ENCODE measurements around the gene PPHLN1.

PPHLN1 gene

DNA sequence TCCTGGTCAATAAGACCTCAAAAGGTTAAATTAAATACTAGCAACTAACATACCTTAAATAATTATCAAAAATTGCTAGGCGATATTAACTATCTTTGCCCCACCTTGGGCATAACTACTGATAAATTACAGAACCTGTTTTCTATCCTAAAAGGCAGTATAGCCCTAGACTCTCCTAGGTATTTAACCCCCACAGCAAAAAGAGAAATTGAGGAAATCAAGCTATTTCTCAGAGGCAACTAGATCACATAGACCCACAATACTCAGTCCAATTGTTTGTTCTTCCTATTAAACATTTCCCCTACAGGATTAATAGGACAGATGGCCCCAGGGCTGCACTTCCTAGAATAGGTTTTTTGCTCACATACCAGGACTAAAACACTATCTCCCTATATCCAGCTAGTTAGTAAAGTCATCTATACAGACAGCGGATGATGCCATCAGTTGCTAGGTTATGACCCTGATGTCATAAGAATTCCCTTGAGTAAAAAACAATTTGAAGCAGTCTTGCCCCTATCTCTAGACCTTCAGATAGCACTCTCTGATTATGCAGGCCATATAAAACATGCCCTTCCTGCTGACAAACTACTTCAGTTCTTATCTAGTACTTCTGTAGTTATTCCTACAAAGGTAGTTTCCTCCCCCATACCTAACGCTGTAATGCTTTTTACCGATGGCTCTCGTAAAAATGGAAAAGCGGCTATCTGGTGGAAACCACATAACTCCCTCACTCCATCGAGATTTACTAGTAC, 118.4 kb downstream of the PPHLN1 start:
- DNase-seq, result no peak

DNA sequence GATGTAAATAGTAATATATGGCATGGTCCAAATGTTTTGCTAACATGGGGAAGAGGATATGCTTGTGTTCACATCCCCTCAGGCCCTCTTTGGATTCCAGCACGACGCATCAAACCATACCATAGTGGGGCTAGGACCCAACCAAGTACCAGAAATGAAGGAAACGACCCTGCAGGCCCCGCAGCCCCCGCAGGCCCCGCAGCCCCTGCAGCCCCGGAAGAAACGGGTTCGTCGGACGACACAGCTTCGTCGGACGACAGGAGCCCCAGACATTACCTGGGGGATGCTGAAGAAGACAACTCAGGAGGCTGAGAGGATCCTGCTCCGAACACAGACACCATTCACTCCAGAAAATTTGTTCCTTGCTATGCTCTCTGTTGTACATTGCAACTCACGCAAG, 119.9 kb downstream of the PPHLN1 start:
- no peak for DNase-seq

DNA sequence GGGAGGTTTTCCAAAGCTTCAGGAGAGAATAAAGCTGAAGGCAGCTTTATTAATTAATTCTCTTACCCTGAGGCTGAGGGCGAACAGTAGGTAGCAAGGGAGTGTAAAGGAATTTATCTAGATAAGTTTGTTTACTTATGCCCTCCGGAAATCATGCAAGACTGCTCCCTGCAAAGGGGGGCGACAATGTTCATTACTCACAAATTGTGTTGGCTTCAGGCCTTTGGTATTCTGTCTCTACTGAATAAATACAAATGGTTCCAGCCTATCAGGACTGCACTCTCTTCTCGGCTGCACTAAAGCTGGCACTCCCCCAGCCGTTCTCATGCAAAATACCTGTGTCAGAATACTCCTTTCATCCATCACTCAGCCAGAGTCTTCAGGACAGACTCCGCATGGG, 120.8 kb downstream of the PPHLN1 start:
- no peak for DNase-seq

DNA sequence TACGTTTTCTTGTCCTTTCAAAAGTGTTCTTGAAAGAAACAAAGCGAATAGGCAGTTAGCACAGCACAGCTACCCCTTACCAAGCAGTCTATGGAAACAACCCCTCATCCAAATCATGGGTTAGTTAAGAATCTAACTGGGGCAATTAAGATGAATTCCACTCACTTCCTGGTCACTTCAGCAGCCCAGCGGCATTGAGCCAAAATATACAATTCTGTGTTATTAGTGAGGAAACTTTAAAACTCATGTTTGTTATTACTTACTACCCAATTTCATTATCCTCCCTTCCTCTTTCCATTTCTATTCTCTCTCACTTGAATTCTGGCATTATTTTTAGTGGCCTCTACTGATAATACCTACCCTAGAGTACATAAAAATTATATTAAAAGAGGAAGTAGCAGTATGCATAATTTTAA, 121.4 kb downstream of the PPHLN1 start:
- no peak for DNase-seq

DNA sequence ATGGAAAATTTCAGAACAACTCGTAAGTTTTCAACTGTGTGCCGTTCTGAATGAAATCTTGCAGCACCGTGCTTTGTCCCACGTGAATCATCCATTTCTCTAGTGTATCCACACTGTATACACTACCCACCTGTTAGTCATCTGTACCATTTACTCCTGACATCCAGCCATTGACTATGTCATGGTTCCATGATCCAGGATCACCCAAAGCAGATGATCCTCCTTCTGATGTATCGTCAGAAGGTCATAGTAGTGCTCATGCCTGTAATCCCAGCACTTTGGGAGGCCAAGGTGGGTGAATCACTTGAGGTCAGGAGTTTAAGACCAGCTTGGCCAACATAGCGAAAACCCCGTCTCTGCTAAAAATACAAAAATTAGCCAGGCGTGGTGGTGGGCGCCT, 122.9 kb downstream of the PPHLN1 start:
- DNase-seq, result no peak

DNA sequence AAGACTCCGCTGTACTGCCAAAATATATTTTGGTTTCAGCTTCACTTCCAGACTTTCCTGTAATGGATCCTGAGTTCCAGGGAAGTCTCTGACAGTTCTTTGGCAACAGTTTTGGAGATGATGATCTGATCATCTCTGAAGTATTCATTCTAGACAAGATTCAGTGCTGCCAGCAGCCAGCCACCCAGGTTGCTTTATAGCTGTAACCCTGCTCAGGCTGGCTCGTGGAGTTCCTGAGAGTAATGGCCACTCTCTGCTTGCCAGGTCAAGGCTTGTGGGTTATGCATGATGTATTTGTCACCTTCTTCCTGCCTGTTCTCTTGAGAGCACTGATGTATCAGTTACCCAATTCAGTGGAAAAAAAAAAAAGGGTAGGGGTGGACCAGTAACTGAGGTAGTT, 124.3 kb downstream of the PPHLN1 start:
- DNase-seq, result no peak

DNA sequence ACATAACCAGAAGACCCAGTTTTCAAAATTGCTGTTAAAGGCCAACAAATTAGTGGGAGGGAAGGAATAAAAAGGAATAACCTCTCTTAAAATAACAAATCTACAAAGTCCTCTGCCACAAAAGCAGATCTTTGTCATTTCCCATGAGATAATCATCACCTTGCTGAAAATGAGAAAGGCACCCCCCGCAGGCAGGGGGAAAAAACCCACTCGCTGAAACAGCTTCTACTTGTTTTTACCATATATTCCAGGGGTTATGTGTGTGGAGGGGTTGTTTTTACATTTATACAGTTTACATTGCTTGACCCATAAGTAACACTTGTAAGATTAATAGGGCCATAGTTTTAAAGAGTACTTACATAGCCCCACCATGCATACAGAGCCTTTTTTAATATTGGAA, 132.6 kb downstream of the PPHLN1 start:
- no peak for DNase-seq

DNA sequence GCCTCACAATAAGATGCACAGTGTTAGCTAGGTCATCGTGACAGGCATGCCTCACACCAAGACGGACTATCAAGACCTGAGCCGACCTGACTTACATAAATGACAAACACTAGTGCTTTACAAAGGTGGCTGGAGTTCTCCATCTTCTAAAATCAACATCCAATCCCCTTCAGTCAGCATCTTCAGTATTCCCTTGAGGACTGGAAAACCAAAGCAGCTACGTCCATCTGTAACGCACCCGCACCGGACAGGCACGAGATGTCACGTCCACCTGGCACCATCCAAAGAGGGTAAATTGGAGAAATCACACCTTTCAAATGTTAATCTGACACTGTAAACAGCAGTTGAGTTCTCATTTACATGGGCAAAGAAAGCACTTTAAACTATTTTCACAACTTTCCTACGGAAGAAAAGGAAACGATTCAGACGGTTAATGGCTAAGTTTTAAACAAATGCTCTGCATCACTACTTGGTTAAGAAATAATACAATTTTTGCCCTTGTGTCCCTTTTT, 133.4 kb downstream of the PPHLN1 start:
- no peak for DNase-seq

DNA sequence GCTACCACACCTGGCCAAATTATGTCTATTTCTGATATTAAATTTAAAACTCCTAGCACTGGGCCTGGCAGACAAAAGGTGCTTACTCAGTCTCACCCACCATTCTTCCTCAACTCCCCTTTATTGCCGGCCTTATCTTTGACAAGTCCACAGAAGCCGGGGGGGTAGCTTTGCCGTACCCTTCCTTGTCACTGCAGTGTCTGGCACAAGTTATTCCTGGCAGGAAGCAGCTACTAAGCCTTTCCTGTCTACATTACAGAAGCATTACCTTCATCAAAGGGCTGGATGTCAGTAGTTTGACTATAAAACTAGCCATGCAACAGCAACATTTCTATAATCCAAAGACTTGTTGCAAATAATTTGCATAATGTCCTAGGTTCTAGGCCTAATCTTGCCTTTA, 136.5 kb downstream of the PPHLN1 start:
- no peak for DNase-seq

DNA sequence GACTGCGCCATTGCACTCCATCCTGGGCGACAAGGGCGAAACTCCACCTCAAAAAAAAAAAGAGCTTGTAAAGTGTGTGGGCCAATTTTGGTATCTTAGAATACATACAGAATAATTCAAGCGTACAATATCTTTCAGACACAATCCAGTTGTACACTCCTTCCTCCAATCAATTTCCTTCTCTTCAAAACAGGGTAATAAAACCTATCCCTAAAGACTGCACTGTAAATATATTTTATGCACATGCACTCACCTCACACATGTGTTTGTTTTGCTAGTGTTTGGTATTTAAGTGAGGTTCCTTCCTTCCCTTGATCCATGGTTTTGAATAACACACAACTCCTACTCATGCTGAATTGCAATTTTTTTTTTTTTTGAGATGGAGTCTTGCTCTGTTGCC, 137.7 kb downstream of the PPHLN1 start:
- no peak for DNase-seq

DNA sequence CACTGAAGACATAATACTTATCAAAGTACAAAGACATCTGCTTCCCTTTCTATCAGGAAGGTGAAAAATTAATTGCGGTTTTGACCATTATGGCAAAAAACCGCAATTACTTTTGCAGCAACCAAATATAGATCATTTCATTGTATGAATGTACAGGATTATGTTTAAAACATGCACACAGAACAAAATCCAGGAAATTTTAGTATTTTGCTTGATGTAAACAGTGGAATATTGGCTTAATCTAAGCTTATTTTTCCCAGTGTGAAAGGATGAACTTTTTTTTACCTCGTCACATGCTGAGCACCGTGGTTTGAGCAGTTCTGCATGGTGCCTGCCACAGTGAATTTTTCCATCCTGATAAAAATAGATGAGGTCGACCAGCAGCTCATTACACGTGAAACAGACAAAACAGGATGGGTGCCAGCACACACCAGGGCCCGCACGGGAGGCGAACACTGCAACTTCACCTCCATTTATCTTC, 142.4 kb downstream of the PPHLN1 start:
- DNase-seq, result no peak

DNA sequence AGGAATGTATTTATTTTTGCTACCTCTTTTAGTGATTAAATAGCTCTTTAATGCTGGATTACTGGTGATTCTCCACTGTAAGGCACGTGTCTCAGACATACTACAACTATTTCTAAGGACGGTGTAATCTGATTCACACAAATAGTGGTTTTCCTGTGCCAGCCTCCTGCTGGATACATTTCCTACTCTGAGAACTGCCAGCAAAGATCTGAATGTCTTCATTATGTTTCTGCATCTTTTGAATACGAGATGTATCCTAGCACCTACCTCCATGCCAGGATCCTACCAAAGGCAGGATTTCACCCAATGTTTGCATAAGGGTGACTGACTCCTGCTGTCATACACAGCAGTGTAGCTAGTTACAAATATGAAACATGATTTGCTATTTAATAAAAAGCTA, 143.0 kb downstream of the PPHLN1 start:
- DNase-seq, result no peak

DNA sequence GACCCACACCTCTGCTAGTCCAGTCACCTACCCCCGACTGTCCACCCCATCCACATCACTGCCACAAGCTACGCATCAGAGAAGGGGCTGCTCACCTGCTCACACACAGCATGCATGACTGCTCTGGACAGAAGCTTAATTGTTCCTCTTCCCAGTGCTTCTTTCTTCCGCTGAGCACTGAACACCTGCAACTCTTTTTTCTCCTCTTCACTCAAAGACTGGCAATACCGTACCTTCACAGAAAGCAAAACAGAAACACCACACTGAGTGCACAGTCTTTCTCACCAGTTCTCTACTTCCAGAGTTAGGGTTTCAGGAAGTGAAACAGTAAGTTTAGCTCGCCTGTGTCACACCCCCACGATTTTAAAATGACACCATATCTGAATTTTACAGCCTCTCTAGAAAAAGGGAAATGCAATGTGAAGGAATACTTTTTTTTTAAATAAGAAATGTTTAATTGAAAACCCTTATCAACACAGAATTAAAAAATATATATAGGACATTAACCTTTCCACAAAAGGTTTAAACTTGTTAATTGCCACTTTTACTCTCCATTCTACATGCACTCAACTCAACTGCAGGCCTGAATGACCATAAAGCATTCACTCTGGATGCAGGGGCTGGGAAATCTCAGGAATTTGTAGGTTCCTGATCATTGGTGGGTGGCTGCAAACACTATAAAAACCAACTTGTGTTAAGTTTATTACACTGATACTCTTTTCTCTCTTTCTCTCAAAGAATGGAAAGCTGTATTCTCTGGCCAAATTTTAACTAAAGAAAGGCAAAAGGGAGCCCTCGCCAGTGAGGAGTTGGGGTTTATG, 143.6 kb downstream of the PPHLN1 start:
- no peak for DNase-seq

DNA sequence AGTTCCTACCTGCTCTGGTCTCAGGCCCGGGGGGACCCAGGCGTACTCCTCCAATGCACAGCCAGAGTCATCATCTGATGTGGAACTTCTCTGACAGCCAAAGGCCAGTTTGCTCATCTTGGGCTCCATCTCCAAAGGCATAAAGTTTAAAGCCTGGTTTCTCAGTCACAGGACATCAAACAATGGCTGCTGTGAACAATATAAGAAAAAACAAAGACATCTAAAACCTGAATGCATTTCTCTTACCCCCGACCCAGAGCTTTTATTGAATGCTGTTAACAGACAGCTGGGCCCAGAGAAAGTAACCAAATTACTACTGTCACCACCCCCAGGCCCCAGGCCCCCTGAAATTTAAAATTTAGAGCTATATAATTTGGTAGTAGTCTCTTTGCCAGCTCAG, 146.4 kb downstream of the PPHLN1 start:
- no peak for DNase-seq

DNA sequence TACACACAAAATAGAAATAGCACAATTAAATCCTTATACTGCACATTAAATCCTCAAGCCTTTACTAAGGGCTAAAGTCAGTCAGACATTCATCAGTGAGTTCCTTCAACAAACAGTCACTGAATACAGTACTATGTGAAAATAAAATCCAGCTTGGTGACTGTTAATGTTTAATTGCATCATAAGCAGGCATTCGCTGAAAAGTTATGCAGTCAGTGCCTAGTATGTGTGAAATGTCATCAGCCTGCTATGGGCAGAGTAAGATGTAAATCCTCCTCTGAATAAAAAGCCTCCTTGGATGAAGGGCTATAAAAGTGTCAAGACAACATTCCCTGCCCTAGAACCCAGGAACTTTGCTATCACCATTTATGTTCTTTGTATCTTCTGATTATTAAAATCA, 147.2 kb downstream of the PPHLN1 start:
- no peak for DNase-seq

DNA sequence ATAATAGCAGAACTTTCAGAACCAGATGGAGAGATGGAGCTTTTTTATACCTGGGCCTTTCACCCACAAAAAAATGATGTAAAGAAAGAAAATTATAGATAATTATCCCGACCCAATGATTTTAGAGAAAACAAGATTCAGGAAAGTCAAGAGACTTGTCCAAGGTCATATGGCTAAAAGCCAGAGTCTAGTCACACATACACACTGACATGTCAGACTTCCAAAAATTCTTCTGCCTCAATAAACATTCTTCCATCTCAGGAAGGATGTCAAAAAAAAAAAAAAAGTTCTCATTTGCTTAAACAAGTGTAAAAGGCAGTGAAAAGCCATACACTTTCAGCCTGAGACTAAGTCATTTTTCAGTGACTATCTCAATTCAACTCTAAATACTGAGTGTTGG, 147.6 kb downstream of the PPHLN1 start:
- DNase-seq, result peak; percentile 18

DNA sequence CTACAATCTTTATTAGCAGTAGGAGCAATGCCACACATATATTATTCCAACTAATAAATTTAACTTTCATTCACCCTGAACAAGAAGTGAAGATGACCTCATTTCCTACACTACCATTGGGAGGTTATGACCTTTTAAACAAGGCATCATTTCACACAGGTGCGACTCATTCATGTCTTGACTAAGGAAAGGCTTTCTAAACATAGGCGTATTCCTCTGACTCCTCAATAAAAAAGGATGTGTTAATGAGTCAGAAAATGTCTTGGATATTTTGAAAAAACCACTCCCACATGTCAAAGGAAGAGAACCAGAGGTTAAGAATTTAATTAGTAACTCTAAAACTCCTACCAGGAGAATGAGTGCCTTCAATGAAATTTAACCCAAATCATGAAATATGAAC, 148.4 kb downstream of the PPHLN1 start:
- DNase-seq, result no peak

DNA sequence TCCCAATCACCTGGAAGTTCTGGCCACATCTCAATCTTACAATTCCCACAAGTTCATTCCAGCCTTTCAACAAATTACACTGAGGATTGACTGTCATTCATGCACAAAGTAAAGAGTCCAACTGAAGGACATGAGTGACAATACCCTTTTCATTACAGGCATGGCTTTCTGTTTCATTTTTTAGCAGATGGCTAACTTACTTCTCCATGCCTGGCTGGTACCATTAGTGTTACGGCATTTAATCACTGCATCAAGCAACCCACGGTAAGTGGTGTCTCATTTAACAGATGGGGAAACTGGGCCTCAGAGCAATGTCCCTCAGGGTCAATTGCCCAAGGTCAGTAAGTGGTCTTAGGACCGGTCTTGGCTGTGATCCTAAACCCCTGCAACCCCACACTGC, 149.1 kb downstream of the PPHLN1 start:
- no peak for DNase-seq

DNA sequence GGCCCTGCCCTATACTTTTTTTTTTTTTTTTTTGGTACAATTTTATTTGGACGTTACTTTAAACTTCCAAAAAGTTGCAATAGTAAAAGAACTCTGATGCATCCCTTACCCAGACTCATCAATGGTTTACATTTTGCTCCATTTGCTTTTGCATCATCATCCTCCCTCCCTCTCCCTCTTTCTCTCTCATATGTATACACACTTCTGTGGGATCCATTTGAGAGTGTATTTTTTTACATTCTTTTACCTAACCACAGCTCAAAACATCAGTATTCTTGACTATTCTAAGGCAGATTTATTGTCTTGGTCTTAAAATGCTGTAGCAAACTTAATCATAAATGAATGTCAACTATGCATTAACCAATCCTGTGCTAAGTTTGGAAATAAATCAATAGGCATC, 152.0 kb downstream of the PPHLN1 start:
- no peak for DNase-seq

DNA sequence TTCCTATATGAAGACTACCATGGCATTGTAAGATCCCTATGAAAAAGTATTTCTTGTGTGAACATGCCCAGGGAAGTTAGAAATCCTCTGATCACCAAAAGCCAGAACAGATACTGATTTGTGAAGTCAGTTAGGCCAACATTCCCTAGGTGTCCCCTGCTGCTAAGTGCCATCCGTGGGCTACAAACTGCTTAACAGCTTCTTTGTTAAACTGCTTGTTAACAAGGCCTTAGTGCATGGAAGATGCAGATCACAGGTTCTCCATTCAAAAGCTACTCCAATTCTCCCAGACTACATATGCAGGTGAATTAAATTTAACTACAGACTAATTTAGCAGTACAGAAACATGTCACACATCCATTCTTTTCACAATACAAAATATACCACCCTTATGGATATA, 155.4 kb downstream of the PPHLN1 start:
- DNase-seq, result no peak

DNA sequence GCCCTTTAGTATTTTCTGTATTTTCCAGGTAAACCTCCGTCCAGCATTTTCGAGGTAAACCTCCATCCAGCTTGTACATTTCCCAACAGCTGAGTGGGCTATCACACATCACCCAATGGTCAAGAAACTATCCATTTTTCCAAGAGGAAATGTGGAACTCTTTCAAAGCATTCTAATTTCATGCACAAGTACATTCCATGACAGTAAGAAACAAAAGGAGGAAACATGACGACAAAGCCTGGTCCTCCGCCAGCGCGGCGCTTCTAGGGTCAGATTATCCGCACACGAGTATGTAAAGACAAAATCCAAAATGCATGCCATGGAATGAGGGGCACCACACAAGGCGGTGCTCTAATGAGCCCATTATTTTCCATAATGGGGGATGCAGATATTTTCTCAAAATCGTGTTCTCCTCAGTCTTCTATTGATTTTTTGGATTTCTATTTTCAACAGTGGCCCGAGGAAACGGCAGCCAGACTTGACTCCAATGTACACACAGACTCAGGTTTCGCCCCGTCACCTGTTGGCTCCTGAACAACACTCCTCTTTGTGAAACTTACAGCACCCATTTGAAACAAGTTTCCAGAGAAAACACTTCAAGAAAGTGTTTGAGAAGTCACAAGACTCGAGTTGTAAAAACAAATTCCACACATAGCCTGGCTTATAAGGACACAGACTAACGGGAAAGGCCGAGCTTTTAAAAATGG, 156.2 kb downstream of the PPHLN1 start:
- no peak for DNase-seq

DNA sequence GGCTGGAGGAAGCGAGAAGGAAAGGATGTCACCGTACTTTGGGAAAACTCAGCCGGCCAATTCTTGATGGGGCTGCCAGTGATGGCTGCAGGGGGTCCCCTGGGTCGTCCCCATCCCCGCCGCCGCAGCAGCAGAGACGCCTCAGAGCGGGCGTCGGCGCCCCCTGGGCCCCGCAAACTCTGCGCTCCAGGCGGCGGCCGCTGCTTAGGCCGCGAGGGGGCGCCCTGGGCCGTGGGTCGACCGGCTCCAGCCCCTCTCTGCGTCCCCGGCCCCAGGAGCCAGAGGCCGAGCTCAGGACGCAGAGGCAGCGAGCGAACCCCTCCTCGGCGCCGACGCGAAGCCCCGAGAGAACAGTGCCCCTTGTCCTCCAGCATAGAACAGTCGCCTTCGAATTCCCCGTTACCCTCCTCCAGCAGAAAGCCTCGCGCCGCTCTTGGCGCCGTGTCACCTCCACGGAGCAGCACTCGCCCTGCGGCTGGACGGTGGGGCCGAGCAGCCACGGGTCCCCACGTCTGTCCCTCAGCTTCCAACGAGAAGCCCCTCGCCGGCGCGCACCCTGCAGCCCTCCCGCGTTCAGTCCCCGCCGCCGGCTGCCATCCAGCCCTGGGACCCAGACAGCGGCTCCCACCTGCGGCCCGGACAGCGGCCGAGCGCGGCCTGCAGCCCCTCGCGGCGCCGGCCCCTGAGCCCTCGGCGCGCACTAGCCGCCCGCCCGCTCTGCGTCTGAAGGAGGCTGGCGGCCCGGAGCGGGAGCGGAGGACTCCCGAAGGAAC, 157.0 kb downstream of the PPHLN1 start:
- no peak for DNase-seq

DNA sequence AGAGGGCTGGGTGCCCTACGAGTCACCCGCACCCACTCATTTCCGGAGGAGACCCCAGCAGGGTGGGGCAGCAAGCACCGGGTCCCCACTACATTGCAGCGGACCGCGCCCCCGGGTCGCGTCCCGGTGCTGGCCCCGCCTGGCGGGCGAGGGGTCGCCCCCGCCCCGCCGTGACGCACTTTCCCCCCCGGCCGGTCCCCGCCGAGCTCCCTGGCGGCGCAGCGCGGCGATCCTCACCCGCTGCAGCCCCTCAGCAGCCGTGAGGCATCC, 157.5 kb downstream of the PPHLN1 start:
- no peak for DNase-seq

All from NCI-H446 treated with DMSO at 0.1 percent for 48 hours (cell line).